GM12874 (cell line): Measurements from ENCODE around the gene BAZ2B.

Source experiments
- TF ChIP-seq, protein P1 (sequence below): IDR thresholded peaks from 2 replicates; pipeline ENCODE4 v1.5.1; 2011; ENCODE audit warnings: low read depth, mild to moderate bottlenecking, control low read depth, low read length, moderate library complexity; ENCODE audit not compliant: insufficient read depth

The BAZ2B gene

DNA sequence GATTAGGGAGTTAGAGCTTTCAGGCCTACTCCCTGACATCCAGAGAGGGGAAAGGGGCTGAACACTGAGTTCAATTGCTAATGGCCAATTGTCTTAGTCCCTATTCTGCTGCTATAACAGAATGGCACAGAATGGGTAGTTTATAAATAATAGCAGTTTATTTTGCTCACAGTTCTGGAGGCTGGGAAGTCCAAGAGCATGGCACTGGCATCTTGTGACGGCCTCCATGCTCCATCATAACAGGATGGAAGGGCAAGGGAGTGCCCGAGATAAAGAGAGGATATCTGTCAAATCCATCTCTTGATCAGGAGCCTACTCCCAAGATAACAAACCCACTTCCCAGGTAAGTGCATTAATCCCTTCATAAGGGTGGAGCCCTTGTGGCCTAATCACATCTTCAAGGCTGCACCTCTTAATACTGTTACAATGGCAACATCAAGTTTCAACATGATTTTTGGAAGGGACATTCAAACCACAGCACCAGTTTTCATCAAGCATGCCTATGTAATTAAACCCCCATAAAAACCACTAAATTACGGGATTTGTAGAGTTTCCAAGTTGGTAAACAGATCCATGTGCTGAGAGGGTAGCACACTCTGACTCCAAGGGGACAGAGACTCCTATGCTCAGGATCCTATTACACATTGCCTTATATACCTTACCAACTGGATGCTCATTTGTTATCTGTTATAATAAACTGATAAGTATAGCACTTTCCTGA, 44.6 kb downstream of the BAZ2B start:
- TF ChIP-seq, protein P1, sequence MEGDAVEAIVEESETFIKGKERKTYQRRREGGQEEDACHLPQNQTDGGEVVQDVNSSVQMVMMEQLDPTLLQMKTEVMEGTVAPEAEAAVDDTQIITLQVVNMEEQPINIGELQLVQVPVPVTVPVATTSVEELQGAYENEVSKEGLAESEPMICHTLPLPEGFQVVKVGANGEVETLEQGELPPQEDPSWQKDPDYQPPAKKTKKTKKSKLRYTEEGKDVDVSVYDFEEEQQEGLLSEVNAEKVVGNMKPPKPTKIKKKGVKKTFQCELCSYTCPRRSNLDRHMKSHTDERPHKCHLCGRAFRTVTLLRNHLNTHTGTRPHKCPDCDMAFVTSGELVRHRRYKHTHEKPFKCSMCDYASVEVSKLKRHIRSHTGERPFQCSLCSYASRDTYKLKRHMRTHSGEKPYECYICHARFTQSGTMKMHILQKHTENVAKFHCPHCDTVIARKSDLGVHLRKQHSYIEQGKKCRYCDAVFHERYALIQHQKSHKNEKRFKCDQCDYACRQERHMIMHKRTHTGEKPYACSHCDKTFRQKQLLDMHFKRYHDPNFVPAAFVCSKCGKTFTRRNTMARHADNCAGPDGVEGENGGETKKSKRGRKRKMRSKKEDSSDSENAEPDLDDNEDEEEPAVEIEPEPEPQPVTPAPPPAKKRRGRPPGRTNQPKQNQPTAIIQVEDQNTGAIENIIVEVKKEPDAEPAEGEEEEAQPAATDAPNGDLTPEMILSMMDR, result no peak

DNA sequence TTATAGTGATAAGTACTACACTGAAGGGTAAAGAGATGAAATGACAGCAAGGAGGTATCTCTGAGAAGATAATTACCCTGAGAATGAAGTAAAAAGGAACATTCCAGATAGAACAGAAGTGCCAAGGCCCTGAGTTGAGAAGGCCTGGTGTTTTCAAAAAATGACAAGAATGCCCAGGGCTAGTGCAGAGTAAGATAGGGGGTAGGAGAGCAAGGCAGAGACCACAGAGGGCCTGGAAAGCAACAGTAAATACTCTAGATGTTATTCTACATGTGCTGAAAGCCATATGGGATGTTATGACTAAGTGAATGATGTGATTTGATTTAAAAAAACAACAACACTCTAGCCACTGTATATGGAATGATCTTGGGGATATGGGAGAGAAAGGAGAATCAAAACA, 52.3 kb downstream of the BAZ2B start:
- TF ChIP-seq, protein P1, result no peak

DNA sequence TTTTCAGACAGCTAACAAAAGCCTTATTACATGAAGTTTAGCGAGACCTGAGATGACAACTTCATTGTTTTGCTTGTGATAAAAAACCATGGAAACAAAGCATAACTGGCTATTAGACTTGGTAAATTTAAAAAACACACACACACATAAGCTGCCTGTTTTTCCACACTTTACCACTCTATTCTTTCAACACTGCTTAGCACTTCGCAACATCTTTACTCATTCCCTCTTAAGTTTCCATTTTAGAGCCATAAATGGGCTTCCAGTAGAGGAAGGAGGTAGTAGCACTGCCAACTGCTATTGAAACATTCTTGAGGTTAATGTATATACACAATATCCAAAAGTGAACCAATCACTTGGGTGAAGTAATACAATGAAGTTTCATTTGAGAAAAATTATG, 54.1 kb downstream of the BAZ2B start:
- TF ChIP-seq, protein P1, result no peak

DNA sequence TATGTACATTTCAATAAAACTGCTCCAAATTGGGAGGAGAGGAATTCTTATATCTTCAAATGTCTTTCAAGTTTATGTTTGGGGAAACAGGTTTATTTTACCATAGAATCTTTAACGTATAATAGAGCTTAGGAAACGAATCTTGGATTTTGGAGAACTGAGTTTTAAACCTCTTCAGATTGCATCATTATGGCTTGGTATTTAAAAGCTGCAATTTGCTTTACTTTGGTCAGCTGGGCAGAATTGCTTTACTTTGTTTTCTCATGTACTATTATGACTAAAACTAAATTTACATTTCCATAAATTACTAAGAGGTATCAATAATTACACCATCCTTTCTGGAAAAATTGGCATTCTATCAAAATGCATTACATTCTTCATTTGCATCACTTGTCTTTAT, 54.6 kb downstream of the BAZ2B start:
- TF ChIP-seq, protein P1, result no peak

DNA sequence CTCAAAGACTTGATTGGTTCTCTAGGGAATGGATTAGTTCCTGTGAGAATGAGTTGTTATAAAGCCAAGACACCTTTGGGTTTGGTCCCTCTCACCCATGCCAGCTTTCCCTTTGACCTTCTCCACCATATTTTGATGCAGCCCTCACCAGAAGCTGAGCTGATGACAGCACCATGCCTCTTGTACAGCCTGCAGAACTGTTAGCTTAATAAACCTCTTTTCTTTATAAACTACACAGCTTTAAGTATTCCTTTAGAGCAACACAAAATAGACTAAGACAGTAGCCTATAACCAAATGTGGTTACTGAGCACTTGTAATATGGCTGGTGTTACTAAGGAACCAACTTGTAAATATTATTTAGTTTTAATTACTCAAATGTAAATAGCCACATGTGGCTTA, 55.1 kb downstream of the BAZ2B start:
- TF ChIP-seq, protein P1, result no peak

DNA sequence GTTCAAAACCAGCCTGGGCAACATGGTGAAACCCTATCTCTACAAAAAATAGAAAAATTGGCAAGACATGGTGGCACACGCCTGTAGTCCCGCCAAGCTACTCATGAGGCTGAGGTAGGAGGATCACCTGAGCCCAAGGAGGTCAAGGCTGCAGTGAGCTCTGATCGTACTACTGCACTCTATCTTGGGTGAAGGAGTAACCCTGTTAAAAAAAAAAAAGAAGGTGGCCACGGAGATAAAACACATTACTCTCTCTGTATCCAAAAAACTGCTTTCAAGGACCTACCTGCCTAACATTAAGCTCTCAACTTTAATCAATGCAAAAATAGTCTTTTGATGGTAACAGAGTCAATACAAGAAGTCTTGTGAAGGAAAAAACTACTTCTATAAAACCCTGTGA, 57.3 kb downstream of the BAZ2B start:
- TF ChIP-seq, protein P1, result no peak

DNA sequence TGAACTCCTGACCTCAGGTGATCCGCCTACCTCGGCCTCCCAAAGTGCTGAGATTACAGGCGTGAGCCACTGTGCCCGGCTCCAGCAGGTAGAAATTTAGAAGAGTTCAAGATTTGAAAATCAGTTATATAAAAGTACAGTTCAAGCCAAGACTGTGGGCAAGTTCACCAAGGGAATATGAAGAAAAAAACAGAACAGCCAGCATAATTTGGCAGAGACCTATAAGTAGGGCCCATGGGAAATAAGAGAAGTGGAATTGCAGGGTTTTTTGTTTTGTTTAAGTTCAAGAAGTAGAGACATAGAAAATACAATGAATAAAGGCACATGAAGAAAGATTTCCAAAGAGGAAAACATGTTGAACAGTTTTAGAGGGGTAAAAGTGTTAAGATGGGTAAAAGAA, 57.9 kb downstream of the BAZ2B start:
- TF ChIP-seq, protein P1, result no peak
